Activated T-cell treated with anti-CD3 and anti-CD28 coated beads, Interleukin-2, amount 50 U/mL, for 72 hours (primary cell): Measurements from ENCODE around the gene SYNPO2. TPM values are rescaled to one million over a fixed set of nuclear protein-coding genes. Genes with fewer than 3 reads are reported as not detected.
A peak's percentile ranks its signal among the peaks of the same experiment; 100 is the strongest.
"Not testable (repeated sequence)": the region's sequence is repeated elsewhere in the genome, so short reads cannot be mapped to it uniquely, and the experiment has no call there.

ENCODE experiments used
- ATAC-seq, 2 donors: fragments of 150-1000 bp; cut with Tn5 transposase; replicated peaks in 1 of 2; 2 replicates each; pipeline ENCODE4 v1.10.0; 2021; ENCODE audit warnings: moderate library complexity in 2 of 2, mild to moderate bottlenecking in 1 of 2
- DNase-seq, 2 donors: peaks; one replicate each; pipeline ENCODE4 v3.0.0; 2021 to 2022; ENCODE audit warnings: mixed read lengths in 1 of 2
- H3K27ac Mint-ChIP-seq: one replicate; pipeline ENCODE4 v1.8.0; 2022; ENCODE audit warnings: mild to moderate bottlenecking, moderate library complexity, mixed read lengths
- H3K27me3 Mint-ChIP-seq: one replicate; pipeline ENCODE4 v1.8.0; 2022; ENCODE audit warnings: low read depth, mixed read lengths
- H3K36me3 Mint-ChIP-seq, 2 donors: one replicate each; pipeline ENCODE4 v1.8.0; 2022; ENCODE audit warnings: mixed read lengths in 2 of 2, mild to moderate bottlenecking in 1 of 2; ENCODE audit not compliant: insufficient read depth in 2 of 2
- H3K4me1 Mint-ChIP-seq: one replicate; pipeline ENCODE4 v1.8.0; 2022; ENCODE audit warnings: low read depth, mixed read lengths
- H3K4me3 Mint-ChIP-seq, 2 donors: one replicate each; pipeline ENCODE4 v1.8.0; 2022; ENCODE audit warnings: mild to moderate bottlenecking in 2 of 2, mixed read lengths in 2 of 2, moderate library complexity in 2 of 2
- H3K9me3 Mint-ChIP-seq, 2 donors: one replicate each; pipeline ENCODE4 v1.8.0; 2022; ENCODE audit warnings: mixed read lengths in 2 of 2
- total RNA-seq, 2 donors: library from RNA; stranded (reverse); gene quantifications; one replicate each; pipeline ENCODE4 v1.2.3, GENCODE V29; 2022

SYNPO2 gene
- total RNA-seq, 2 donors from 2014 or later = 0.31 to 0.35 TPM

DNA sequence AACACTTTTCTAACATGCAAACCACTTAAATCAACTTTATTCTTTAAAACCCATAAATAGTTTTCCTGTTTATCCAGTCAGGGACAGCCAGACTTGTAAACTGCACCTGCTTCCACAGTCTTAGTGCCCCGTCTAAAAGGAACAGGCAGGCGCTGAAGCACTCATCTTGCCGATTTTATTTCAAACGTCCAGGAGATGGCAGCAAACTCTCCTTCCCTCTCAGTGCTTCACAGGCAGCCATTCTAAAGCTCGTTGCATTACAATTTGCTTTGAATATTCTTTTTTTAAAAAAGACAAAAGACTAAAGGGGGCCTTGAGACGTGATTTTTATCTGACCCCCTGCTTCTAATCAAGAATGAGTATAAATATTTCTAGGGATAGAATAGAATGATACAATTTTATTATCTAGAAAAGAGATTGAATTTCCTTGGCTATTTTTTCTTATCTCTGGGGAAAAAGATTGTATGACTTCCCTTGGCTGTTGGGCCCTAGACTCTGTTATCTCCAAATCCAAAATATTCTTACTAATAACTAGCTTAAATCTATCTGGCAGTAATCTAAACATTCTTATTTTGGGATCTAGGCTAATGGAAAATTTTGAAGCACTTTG is 153.4 kb downstream of the SYNPO2 start:
- Mint-ChIP-seq H3K36me3 (no peaks in the 10 kb centered on the region), H3K4me3 (no peak overlapping the region), H3K27ac (no peak overlapping the region), H3K4me1 (peaks cover 17% of the 10 kb centered on the region), H3K27me3 (no peaks in the 10 kb centered on the region), H3K9me3 (no peaks in the 10 kb centered on the region)
- ATAC-seq = peak; percentile 84 to 88
- peak; percentile 54 to 55 for DNase-seq

DNA sequence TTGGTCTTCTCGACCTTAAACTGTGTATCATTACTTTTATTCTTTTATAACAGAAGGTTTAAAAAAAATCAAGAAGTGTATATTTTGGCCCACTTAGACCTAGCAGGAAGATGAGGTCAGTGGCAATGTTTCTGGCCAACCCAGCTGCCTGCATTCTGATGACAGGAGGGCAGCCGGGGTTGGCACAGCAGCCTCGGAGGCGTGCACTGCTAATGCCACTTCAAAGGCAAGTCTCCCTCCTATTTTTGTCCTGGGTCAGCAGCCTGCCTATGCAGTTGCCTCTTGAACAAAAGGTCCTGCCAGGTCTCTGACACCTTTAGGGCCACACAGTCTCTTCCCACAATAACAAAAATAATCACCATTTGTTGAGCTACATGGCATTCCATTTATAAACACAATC is 157.6 kb downstream of the SYNPO2 start:
- Mint-ChIP-seq H3K36me3 (no peaks in the 10 kb centered on the region), H3K4me1 (peaks cover 4% of the 10 kb centered on the region), H3K4me3 (no peak overlapping the region), H3K9me3 (peaks cover 0 to 2% of the 10 kb centered on the region in 2 donors), H3K27me3 (peaks cover 17% of the 10 kb centered on the region), H3K27ac (no peak overlapping the region)
- no peak for ATAC-seq
- DNase-seq = no peak

DNA sequence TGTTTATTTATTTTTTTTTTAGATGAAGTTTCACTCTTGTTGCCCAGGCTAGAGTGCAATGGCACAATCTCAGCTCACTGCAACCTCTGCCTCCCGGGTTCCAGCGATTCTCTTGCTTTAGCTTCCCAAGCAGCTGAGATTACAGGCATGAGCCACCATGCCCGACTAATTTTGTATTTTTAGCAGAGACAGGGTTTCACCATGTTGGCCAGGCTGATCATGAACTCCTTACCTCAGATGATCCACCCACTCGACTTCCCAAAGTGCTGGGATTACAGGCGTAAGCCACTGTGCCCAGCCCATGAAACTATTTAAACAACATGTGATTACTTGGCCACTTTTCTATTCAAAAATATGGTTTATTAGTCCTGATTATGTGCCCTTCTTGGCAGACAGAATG is 158.4 kb downstream of the SYNPO2 start:
- not testable (repeated sequence) for H3K4me1 Mint-ChIP-seq, ATAC-seq, H3K9me3 Mint-ChIP-seq, DNase-seq, H3K27ac Mint-ChIP-seq, H3K4me3 Mint-ChIP-seq, H3K36me3 Mint-ChIP-seq
- peaks cover 17% of the 10 kb centered on the region for H3K27me3 Mint-ChIP-seq

DNA sequence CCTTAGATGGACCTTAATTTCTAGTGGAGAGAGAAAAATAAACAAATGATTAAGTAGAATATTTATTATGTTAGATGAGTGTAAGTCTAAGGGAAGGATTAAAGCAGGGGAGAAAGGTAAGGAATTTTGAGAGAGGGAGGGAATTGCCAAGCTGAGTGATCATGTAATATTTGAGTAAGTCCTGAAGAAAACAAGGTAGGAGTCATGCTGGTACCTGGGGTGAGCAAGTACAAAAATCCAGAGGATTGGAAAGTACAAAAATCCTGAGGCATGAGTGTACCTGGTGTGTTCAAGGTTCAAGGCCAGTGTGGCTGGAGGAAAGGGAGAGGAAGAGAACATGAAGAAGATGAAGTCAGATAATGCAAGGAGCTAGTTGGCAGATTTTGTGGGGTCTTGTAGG is 159.8 kb downstream of the SYNPO2 start:
- no peak overlapping the region for H3K4me3 Mint-ChIP-seq
- no peak overlapping the region for H3K27ac Mint-ChIP-seq
- peaks cover 17% of the 10 kb centered on the region for H3K27me3 Mint-ChIP-seq
- H3K36me3 Mint-ChIP-seq = no peaks in the 10 kb centered on the region
- H3K4me1 Mint-ChIP-seq = no peaks in the 10 kb centered on the region
- ATAC-seq (no peak), DNase-seq (no peak)
- peaks cover 0 to 2% of the 10 kb centered on the region in 2 donors for H3K9me3 Mint-ChIP-seq

DNA sequence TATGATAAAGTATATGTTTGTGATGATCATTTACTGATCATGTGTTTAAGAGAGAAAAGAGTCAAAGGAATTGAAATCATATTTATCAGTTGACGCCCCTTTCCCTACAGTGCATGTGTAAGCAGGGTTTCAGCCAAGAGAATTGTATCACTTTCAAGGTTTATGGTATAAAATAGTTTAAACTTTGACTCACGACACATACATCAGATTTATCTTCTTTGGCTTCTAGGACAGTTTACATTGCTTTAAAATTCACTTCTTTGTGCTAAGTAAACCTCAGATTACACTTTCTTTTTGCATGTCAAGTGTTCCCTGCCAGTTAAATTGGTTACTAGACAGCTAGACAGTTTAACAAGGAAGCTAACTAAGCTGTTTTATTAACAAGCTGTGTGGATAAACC is 160.7 kb downstream of the SYNPO2 start:
- H3K9me3 Mint-ChIP-seq = peaks cover 0 to 2% of the 10 kb centered on the region in 2 donors
- ATAC-seq = no peak
- H3K4me1 Mint-ChIP-seq = no peaks in the 10 kb centered on the region
- H3K36me3 Mint-ChIP-seq = no peaks in the 10 kb centered on the region
- peaks cover 17% of the 10 kb centered on the region for H3K27me3 Mint-ChIP-seq
- no peak overlapping the region for H3K4me3 Mint-ChIP-seq
- no peak overlapping the region for H3K27ac Mint-ChIP-seq
- DNase-seq = no peak

DNA sequence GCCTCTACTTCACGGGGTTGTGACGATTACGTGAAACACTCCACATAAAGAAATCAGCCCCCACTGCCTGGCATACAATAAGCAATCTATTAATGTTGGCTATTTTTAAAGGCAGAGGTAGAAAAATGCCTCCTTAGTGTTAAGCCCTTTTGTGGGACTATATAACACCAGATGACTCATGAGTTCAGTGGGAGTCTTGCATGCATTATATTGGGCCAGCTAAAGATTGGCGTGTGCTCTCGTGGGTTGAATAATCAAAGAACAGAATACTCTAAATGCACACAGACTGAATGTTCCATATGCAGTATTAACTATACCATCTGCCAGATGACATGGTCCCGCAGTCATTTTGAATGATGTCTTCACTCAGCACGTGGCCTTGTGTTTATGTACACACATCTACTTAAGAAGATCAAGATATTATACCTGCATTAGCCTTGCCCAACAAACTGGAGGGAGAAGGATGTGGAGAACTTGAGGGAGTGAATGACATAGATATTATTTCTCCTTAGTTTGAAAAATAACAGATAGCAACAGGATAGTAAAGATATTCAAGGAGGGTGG is 162.0 kb downstream of the SYNPO2 start:
- Mint-ChIP-seq H3K9me3 (peaks cover 0 to 2% of the 10 kb centered on the region in 2 donors), H3K4me3 (no peak overlapping the region), H3K27me3 (peaks cover 17% of the 10 kb centered on the region), H3K36me3 (no peaks in the 10 kb centered on the region), H3K4me1 (no peaks in the 10 kb centered on the region), H3K27ac (no peak overlapping the region)
- no peak for ATAC-seq
- DNase-seq = no peak

DNA sequence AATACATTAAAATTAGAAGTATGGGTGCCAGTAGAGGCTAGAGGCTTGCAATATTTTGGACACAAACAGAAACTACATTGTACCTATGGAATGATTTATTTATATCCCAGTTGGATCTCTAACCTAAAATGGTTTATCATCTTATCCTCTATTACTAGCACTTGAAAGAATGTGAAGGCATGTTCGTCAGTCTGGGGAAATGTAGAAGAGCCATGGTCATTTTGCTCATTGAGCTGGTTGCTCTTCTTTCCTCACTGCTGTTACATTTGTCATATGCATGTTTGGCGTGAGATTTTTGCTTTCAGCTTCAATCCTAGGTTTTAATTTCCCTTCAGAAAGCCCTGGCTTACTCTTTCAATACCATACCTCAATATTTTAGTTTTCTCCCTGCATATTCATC is 164.6 kb downstream of the SYNPO2 start:
- peaks cover 10% of the 10 kb centered on the region for H3K27me3 Mint-ChIP-seq
- DNase-seq (no peak), ATAC-seq (no peak)
- H3K36me3 Mint-ChIP-seq = no peaks in the 10 kb centered on the region
- no peak overlapping the region for H3K4me3 Mint-ChIP-seq
- peaks cover 0 to 2% of the 10 kb centered on the region in 2 donors for H3K9me3 Mint-ChIP-seq
- no peaks in the 10 kb centered on the region for H3K4me1 Mint-ChIP-seq
- no peak overlapping the region for H3K27ac Mint-ChIP-seq

DNA sequence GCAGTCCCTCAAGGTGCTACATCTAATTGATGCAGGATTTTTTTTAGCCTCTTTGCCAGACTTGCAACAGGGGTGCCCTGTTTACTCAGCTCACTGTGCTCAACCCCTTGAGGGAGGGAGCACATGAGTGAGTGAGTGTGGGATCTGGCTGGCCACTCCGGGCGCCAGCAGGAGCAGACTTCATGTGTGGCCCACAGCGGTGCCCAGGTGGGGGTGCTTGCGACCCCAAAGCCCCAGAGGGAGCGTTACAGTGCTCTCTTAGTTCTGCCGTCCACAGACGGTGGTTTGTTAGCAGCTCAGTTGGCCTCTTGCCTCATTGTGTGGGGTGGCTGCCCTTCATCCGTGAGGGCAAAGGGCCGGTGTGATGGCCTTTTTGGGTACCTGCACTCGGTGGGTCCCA is 165.3 kb downstream of the SYNPO2 start:
- ATAC-seq (no peak), DNase-seq (no peak)
- no peaks in the 10 kb centered on the region for H3K36me3 Mint-ChIP-seq
- peaks cover 0 to 2% of the 10 kb centered on the region in 2 donors for H3K9me3 Mint-ChIP-seq
- H3K4me3 Mint-ChIP-seq = no peak overlapping the region
- no peak overlapping the region for H3K27ac Mint-ChIP-seq
- no peaks in the 10 kb centered on the region for H3K4me1 Mint-ChIP-seq
- H3K27me3 Mint-ChIP-seq = peaks cover 2% of the 10 kb centered on the region

DNA sequence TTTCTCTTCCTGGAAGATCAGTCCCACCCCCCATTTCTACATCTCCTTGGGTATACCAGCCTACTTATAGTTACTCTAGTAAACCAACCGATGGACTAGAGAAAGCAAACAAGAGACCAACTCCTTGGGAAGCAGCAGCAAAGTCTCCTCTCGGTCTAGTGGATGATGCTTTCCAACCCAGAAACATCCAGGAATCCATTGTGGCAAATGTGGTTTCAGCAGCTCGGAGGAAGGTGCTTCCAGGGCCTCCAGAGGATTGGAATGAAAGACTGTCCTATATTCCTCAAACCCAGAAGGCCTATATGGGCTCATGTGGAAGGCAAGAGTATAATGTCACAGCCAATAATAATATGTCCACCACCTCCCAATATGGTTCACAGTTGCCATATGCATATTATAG is 168.8 kb downstream of the SYNPO2 start:
- no peak for ATAC-seq
- Mint-ChIP-seq H3K27ac (no peak overlapping the region), H3K36me3 (no peaks in the 10 kb centered on the region), H3K9me3 (no peaks in the 10 kb centered on the region), H3K27me3 (no peaks in the 10 kb centered on the region), H3K4me1 (no peaks in the 10 kb centered on the region), H3K4me3 (no peak overlapping the region)
- no peak for DNase-seq

DNA sequence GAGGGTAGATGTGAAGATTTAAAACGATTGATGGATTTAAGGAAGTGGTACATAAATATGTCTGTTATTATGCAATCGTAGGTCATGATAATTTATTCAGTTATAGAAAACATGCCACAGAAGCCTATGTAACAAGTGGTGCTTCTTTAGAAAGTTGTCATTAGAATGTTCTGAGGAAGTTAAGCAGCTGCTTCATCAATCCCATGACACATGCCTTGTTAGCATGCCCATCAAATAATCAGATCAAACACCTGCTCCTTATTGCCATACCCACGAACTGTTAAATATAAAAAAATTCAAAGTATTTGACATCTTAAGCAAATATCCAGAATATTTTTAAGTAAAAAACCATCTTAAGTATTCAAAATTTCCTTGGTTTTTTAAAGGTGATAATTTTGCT is 170.6 kb downstream of the SYNPO2 start:
- Mint-ChIP-seq H3K36me3 (no peaks in the 10 kb centered on the region), H3K9me3 (no peaks in the 10 kb centered on the region), H3K4me3 (no peak overlapping the region)

DNA sequence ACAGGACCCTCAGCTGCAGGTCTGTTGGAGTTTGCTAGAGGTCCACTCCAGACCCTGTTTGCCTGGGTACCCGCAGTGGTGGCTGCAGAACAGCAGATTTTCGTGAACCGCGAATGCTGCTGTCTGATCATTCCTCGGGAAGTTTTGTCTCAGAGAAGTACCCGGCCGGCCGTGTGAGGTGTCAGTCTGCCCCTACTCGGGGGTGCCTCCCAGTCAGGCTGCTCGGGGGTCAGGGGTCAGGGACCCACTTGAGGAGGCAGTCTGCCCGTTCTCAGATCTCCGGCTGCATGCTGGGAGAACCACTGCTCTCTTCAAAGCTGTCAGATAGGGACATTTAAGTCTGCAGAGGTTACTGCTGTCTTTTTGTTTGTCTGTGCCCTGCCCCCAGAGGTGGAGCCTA is 178.5 kb downstream of the SYNPO2 start:
- not testable (repeated sequence) for H3K4me1 Mint-ChIP-seq, ATAC-seq, H3K27me3 Mint-ChIP-seq, H3K9me3 Mint-ChIP-seq, H3K4me3 Mint-ChIP-seq, H3K27ac Mint-ChIP-seq, DNase-seq, H3K36me3 Mint-ChIP-seq

More for the DNA sequence above, 170.6 kb downstream of the SYNPO2 start:
- H3K27ac Mint-ChIP-seq = no peak overlapping the region
- no peaks in the 10 kb centered on the region for H3K4me1 Mint-ChIP-seq
- no peak for DNase-seq
- ATAC-seq = no peak
- no peaks in the 10 kb centered on the region for H3K27me3 Mint-ChIP-seq

DNA sequence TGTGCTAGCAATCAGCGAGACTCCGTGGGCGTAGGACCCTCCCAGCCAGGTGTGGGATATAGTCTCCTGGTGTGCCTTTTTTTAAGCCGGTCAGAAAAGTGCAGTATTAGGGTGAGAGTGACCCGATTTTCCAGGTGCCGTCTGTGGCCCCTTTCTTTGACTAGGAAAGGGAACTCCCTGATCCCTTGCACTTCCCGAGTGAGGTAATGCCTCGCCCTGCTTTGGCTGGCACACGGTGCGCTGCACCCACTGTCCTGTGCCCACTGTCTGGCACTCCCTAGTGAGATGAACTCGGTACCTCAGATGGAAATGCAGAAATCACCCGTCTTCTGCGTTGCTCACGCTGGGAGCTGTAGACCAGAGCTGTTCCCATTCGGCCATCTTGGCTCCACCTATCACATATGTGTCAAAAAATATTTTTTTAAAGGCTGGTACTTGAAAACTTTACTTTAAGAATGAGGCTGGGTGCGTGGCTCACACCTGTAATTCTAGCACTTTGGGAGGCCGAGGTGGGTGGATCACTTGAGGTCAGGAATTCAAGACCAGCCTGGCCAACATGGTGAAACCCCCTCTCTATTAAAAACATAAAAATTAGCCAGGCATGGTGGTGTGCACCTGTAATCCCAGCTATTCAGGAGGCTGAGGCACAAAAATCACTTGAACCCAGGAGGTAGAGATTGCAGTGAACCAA is 179.2 kb downstream of the SYNPO2 start:
- DNase-seq, H3K36me3 Mint-ChIP-seq, ATAC-seq, H3K4me3 Mint-ChIP-seq, H3K4me1 Mint-ChIP-seq, H3K27me3 Mint-ChIP-seq, H3K9me3 Mint-ChIP-seq, H3K27ac Mint-ChIP-seq: not testable (repeated sequence)

DNA sequence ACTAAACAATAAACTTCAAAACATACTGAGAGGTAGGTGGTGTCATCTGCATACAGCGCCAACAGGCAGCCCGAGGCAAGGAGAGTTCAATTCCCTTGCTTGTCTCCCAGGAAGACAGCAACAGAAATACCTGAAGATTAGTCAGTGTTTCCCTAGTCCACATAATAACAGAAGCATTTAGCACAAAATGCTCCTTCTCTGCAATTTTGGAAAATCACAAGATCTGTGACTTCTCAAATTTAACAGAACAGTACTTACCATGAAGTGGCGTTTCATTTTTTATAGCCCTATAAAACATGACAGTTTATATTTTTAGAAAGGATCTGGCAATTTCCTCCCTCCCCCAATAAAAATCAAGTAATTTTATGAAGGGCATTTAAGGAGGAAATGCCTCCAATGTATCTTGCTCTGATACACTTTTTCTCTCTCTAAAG is 179.9 kb downstream of the SYNPO2 start:
- Mint-ChIP-seq H3K4me1 (no peaks in the 10 kb centered on the region), H3K27me3 (peaks cover 6% of the 10 kb centered on the region), H3K4me3 (no peak overlapping the region), H3K9me3 (peaks cover 0 to 2% of the 10 kb centered on the region in 2 donors), H3K27ac (no peak overlapping the region), H3K36me3 (peaks cover 1 to 2% of the 10 kb centered on the region in 2 donors)
- DNase-seq = no peak
- ATAC-seq = no peak
